ENCODE data around the gene GNAI2. TPM values are rescaled to one million over a fixed set of nuclear protein-coding genes. Genes with fewer than 3 reads are reported as not detected.
"Not testable (repeated sequence)": the region's sequence is repeated elsewhere in the genome, so short reads cannot be mapped to it uniquely, and the experiment has no call there.

Gene GNAI2
- polyA plus RNA-seq, 1 donor = 158 TPM

DNA sequence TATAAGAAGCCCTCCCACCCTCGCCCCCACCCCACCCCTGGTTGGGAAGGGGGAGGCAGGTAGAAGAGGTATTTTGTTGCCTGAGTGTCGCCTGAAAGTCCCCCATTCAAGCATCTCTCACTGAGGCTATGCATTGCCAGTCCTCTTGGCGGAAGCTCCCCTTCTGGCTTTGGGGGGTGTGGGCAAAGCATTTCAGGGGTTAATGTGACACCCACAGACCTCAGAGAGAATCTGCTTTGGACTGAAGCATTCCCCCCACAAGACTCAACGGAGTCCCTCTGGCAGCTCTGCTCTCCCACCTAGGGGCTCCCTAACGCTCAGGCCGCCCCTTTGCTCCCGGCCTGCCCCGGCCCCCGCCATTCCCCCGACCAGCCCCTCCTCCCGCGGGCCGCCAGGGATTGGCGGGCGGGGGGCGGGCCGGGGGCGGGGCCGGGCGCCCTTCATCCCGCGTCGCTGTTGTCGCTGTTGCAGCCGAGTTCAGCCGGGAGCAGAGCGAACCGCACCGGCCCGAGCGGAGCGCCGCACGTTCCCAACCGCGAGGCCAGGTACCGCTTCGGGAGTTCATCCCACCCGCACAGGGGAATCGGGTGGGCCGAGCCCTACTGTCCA lies 31.1 kb upstream of the GNAI2 start, which contains the start of gene SLC38A3:
TSS of gene SLC38A3 (plus strand) at position 468 of the 609 bp plus-strand sequence. CDS start 8,929 bp downstream, outside the sequence.
- DNase-seq (ENCODE audit: low read depth) = no peak

DNA sequence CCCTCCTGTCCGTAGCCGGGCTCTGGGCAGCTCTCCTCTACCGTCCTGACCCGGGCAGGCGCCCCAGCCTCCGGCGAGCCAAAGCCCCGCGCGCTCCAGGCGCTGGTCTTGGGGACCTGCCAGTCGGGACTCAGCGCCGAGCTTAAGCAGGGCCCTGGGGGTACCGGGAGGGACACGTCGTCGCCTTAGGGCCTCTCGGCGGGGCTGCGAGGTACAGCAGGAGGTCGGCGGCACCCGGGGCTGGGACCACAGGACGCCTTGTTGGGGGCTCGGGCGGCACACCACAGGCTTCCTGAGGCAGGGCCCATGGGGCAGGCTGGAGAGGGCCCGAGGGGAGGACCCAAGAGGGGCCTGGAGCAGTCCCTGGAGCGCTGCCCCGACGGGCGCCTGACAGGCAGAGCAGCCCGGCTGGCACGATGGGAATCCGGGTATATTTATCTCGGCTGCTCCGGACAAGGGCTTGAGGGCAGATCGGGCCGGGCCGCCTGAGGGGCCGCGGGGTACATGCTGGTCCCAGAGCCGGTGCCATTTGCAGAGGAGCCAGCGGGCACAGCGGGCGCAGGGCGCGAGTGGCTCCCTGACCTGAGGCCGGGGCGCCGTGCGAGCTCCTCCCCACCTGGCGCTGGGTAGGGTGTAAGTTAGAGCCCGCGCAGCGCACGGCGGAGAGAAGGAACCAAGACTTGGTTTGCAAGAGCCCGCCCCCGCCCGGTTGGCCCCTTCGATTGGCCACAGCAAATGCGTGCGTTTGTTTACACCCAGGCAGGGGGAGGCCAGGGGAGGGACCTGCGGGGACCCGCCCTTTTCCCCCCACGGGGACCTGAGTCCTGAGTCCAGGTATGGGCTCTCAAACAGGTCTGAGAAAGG lies 30.4 kb upstream of the GNAI2 start:
- DNase-seq (ENCODE audit: low read depth) = no peak

DNA sequence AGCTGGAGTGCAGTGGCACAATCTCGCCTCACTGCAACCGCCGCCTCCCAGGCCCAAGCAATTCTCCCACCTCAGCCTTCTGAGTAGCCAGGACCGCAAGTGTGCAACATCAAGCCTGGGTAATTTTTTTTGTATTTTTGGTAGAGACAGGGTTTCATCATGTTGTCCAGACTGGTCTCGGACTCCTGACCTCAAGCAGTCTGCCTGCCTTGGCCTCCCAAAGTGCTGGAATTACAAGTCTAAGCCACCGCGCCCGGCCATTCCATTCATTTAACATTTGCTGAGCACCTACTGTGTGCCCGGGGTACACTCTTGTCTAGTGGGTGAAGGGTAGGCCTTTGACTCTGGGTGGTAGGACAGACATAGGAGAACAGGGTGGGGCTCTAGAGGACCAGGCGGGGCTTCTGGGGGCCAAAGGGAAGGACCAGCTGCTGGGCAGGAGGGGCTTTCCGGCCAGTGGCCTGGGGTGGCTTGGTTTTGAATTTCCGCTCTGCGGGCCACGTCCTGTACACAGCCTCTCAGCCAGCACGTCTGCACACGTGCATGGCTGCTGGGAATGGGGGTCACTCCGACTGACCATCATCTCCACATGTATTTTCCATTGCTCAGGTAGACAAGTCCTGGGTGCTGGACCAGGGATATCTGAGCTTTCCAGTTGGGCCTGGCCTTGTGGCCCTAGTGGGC lies 28.5 kb upstream of the GNAI2 start:
- no peak for DNase-seq (ENCODE audit: low read depth)

DNA sequence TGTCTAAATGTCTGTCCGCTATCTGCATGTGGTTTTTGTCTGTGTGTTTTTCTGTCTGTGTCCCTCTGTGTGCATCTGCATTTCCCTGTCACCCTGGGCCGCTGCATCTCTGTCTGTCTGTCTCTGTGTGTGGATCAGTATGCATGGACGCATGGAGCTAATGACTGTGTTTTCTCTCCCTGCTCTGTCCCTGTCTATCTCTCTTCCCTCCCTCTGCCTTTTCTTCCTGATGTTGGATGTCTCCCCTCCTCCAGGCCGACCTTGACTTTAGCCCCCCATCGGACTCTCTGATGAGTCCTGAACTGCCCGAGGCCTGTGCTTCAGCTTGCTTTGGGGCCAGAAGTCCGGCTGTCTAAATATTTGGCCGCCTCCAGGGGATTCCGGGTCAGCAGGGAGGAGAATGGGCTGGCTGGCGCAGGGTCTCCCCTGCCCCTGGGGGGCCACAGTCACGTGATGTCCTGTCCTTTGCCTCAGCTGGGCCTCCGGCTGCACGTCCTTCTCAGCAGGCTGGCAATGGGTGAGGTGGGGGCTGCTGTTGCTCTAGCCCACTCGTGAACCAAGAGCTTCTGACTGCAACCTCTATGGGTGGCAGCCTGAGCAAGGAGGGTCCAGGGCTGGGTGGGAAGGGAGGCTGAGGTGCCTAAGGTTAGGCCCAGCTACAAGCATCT lies 27.2 kb upstream of the GNAI2 start:
- DNase-seq (ENCODE audit: low read depth) = no peak

DNA sequence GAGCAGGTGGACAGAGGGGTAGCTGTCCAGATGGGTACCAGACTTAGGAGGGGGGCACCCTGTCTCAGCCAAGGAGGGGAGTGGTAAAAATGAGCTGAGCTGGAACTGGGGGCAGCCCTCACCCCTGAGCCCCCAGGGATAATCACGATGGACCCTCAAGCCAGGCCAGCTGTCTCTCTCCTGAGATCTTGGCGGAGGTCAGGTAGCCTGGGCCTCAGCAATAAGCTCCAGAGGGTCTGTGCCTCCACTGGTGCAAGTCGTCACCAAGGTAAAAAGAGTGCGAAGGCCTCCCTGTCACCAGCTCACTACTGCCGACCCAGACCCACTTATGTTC lies 25.9 kb upstream of the GNAI2 start:
- DNase-seq (ENCODE audit: low read depth) = no peak

DNA sequence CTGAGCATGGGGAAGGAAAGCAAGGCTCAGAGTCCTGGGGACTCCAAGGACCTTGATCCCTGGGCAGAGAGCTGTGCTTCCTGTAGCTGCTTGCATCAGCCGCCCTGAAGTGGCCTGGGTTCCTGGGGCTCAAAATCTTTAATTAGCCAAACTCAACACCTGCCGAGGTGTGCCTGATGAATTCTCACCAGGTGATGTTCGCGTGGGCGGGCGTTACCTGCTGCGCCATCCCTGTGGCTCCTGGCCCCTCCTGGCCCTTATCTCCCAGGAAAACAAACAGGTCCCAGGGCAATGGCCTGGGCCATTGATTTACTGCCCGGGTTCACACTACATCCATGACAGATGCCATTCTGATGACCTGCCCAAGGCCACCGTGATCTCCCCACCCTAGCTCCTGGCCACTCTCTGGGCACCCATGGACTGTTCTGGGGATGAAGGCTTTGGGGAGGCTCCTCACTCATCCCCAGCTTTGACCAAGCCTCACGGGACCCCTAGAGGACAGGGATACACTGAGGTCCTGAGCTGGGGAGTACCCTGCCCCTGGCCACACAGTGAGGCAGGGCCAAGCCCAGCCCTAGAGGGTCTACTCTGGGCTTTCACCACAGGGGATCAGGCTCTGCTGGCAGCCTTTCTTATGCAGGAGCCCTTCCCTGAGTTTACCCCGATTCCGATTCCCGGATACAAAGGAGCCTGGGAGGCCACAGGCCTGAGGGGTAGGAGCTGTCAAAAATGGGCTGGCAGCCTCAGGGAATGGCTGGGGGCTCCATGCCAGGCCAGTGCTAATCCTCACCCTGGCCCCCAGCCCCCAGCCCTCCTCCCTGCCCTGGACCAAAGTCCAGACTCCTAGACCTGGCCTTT lies 25.3 kb upstream of the GNAI2 start:
- DNase-seq (ENCODE audit: low read depth) = no peak

DNA sequence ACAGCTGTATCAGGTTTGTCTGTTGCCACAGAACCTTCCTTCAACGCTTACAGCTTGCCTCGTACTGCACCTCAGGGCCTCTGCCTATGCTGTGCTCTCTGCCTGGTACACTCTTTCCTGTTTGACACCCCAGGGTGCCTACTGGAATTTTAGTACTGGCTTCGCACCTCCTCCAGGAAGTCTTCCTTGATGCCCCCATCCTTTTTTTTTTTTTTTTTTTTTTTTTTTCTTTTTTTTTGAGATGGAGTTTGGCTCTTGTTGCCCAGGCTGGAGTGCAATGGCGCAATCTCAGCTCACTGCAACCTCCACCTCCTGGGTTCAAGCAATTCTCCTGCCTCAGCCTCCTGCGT lies 24.7 kb upstream of the GNAI2 start:
- DNase-seq (ENCODE audit: low read depth) = not testable (repeated sequence)

DNA sequence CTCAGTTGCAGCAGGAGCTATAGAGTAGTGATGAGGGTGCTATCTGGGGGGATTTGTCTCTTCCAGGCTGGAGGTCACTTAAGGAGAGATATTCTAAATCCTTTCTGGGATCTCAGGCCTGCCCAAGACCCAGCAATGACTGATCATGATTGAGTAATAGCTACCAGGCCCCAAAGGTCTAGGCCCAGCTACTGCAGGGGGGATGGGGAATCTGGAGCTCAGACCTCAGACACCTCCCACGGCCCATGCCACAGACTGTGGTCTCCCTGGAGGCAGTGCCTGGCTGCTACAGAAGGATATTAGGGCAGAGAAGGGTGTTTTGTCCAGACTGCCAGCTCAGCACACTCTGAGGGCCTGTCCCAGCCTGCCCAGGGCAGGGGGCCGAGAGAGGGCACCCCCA lies 24.1 kb upstream of the GNAI2 start:
- no peak for DNase-seq (ENCODE audit: low read depth)

DNA sequence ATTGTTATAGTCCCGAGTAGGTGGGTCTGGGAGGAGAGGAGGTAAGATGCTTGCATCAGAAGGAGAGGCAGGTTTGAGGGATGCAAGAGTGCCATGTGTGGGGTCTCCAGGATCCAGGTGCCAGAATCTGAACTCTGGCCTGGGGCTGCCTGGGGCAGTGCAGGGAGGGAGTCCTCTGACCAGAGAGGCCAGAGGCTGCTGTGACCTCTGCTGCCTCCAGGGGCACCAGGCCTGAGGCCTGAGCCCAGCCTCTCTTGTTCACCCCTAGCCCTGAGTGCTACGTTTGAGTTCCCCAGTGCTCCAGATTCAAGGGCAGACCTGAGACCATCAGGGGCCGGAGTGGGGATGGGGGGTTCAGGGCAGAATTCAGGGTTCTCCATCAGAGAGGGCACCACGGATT lies 23.5 kb upstream of the GNAI2 start:
- DNase-seq (ENCODE audit: low read depth) = no peak

DNA sequence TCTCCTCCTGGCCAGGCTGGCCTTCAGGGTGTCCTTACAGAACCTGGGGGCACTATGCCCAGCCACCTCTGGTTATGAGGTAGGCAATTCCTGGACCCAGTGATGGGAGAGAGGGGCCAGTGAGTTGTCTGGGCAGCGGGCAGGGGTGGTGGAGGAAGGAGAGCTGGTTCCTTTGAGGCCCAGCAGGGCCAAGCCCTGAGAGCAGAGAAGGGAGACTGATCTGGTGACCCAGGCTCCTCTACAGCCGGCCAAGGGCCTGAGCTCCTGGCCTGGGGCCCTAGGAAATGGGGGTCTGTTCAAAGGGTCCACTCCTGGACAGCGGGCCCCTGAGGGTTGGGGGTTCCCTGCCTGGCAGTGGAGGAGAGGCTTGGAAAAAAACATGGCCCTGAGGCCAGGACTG lies 23.0 kb upstream of the GNAI2 start:
- DNase-seq (ENCODE audit: low read depth) = no peak

DNA sequence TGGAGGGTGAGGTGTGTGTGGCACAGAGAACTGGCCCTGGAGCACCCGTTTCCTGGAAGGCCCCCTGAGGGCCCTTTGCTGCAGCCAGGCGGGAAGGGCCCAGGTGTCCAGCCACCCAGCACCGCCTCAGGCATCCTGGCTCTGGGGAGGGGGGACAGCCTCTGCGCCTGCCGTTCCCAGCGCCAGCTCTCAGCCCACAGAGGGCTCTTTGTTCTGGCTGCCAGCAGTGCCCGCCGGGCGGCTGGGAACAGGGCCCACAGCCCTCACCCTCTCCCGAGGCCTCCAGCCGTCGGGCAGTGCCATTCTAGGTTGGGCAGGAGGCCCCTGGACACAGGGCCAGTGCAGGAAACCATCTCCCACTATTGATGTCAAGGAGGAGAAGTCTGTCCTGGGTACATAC lies 22.6 kb upstream of the GNAI2 start:
- DNase-seq (ENCODE audit: low read depth) = no peak

DNA sequence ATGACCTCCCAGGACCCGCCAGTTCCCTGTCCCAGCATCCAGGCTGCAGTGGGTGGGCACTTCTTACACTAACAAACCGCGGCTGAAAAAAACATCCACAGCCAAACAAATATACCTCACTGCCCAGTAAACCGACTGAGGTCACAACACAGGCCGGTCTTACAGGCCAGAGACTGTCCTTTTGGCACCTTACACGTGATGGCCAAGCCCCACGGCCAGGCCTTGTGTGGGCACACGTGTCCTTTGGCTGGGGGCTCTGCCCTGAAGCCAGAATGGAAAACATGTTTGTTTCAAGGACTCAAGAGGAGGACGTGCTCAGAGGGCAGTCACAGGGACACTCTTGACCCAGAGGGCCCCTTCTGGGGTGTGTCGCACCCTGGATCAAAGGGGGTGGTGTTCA lies 21.2 kb upstream of the GNAI2 start:
- DNase-seq (ENCODE audit: low read depth) = no peak

DNA sequence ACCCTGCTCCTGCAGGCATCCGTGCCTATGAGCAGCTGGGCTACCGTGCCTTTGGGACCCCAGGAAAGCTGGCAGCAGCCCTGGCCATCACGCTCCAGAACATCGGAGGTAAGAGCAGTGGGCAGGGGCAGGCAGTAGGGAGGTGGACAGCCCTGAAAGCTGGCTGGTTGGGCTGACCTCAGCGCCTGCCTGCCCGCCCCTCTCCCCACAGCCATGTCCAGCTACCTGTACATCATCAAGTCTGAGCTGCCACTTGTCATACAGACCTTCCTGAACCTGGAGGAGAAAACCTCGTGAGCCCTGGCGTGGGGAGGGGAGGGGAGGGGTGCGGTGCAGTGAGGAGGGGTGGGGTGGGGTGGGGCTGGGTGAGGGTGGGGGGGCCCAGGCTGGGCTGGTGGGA lies 20.5 kb upstream of the GNAI2 start:
- no peak for DNase-seq (ENCODE audit: low read depth)

DNA sequence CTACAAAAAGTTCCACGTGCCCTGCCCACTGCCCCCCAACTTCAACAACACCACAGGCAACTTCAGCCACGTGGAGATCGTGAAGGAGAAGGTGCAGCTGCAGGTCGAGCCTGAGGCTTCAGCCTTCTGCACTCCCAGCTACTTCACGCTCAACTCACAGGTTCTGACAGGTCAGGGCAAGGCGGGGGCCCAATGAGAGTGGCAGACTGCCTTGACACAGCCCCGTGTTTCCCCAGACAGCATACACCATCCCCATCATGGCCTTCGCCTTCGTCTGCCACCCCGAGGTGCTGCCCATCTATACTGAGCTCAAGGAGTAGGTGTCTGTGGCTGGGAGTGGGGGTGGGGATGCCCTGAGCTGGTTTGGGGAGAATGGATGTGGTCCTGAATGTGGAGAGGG lies 18.3 kb upstream of the GNAI2 start:
- no peak for DNase-seq (ENCODE audit: low read depth)

DNA sequence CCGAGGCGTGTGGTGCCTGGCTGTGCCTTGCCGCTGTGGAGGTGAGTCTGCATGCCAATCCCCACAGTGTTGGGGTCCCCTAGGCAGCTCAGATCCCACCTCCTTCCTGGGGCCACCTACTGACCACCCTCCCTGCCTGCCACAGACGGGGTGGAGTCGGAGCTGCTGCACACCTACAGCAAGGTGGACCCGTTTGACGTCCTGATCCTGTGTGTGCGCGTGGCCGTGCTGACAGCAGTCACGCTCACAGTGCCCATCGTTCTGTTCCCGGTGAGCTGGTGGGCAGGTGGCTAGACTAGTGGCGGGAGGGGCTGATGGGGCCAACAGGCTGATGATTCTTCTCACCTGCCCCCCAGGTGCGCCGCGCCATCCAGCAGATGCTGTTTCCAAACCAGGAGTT lies 17.6 kb upstream of the GNAI2 start:
- DNase-seq (ENCODE audit: low read depth) = no peak

DNA sequence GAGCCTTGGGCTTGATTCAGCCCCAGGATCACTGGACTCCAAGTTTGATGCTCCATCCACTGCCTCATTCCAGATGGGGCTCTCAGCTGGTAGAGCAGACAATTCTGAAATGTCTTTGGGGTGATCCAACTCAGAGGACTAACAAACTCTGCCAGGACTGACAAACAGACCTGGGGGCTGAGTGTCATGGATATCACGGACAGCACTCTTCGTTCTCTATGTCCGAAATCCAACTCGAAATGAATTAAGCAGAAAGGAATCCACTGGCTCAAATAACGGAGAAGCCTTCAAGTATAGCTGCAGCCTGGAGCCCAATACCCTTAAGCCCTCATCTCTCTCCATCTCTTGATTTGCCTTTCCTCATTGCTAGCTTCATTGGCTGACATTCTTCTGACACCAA lies 16.7 kb upstream of the GNAI2 start:
- DNase-seq (ENCODE audit: low read depth) = no peak

DNA sequence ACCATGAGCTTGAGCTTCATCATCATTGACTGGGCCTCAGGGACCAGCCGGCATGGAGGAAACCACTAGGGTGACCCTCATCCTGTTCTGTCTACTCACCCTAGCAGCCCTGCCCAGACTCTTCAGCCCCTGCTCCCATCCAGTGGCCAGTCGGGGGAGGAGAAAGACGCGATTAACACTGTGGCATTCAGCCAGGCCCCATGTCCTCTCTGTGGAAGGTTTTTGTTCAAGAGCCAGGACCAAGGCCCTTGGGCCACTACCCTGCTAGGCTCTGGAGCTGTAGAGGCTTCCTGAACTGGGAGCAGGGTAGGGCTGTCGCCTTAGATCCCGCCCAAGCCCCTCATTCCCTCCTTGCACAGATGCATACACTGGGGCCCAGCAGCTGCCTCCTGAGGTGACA lies 15.9 kb upstream of the GNAI2 start:
- DNase-seq (ENCODE audit: low read depth) = no peak

DNA sequence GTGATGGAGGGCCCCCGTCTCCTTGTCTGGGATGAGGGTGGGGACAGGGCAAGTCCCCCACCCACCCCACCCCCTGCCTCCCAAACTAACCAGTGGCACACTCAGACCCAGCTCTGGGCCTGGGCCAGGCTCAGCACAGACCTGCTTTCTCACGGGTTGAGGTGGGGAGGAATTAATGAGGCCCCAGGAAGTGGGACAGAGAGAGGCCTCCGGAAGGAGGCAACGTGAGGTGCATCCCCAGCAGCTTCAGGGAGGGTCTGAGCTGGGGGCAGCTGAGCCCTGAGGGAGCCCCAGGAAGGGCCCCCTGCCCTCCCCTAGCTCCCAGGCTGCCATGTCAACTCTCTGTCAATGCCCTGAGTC lies 15.0 kb upstream of the GNAI2 start:
- DNase-seq (ENCODE audit: low read depth) = no peak

DNA sequence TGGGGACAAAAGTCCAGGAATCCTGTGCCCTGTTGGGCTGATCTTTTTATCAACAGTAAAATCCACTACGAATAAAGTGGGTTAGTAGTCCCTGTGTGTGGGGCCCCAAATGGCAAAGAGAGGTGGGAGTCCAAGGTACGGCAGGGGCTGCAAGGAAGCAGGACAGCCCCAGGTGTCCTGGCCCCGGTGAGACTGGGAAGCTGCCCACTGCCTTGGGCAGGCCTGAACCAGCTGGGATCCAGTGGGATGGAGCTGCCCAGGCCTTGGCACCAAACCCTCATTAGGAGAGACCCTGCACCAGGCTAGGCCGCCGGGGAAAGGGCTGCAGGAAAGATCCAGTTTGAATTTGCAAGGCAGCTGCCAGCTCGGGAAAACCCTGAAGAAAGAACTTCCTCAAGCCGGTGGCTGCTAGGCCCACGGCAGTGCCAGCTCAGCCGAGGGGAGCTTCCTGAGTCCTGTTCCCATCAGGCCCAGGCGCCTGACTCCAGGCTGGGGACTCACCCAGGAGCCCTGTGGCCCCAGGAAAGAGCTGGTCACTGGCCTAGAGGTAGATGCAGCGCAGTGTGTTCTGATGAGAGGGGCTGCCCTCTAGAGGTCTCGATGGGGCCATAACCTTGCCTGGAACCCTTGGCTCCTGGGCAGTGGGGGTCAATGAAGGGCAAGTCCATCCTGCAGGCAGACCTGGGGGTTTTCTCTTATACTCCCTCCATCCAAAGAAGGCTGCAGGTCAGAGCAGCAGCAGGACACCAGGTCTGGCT lies 14.4 kb upstream of the GNAI2 start:
- DNase-seq (ENCODE audit: low read depth) = no peak

DNA sequence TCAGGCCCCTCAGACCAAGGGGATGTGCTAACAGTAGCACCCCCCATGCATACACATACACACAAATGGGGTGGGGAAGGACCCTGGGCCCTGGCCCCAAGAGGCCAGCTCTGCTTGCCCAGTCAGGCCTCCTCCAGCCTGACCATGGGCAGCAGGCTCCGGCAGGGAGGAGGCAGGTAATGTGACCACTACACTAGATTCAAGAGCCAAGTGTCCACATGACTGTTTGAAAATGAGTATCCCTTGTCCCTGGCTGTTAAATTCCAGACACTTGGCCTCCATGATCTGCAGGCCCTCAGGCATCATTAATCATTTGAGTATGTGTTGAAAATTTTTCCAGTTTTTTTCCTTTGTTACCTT lies 13.9 kb upstream of the GNAI2 start:
- no peak for DNase-seq (ENCODE audit: low read depth)

DNA sequence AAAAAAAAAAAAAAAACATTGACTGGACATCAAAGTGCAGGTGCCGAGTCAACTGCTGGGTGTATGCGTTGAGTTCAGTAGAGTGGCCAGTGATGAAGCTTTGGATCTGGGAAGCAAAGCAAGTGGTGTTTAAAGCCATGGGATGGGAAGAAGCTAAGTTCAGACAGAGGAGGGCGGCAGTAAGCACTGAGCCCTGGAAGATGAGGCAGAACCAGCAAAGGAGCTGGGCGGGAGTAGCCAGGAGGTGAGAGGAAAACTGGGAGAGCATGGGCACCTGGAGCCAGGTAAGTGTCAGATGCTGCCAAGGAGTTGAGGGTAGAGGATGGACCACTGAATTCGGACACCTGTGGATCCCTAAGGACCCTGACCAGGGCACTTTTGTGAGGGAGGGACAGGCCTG lies 11.4 kb upstream of the GNAI2 start:
- no peak for DNase-seq (ENCODE audit: low read depth)

All from forelimb muscle (tissue), 1 donor.